K562 (cell line): ENCODE measurements around the gene LY6G6C. TPM values are rescaled to one million over a fixed set of nuclear protein-coding genes. Genes with fewer than 3 reads are reported as not detected.

Experiments used
- CCNT2 ChIP-seq: IDR thresholded peaks from 2 replicates; pipeline ENCODE4 v1.6.1; 2011; ENCODE audit warnings: borderline replicate concordance, low read depth, mild to moderate bottlenecking, moderate library complexity, mixed read lengths, low read length; ENCODE audit not compliant: insufficient read length; ENCODE audit errors: extremely low read depth
- FOXA1 ChIP-seq: fragments of 450-650 bp; IDR thresholded peaks from 2 replicates; pipeline ENCODE4 v1.6.1; 2016; ENCODE audit warnings: mild to moderate bottlenecking, borderline replicate concordance
- HDAC1 ChIP-seq, 2 experiments: fragments of 450-650 bp; IDR thresholded peaks; 2 replicates each; pipeline ENCODE4 v1.6.1; 2016 to 2017; ENCODE audit warnings: inconsistent platforms in 1 of 2, mild to moderate bottlenecking in 1 of 2, moderate library complexity in 1 of 2
- KDM5B ChIP-seq: fragments of 200-600 bp; sonication (generic); IDR thresholded peaks from 2 replicates; pipeline ENCODE4 v1.6.1; 2012; ENCODE audit warnings: low read depth, mild to moderate bottlenecking, moderate library complexity, low read length, control low read depth, inconsistent platforms; ENCODE audit not compliant: insufficient replicate concordance
- MAFG ChIP-seq: fragments of 450-650 bp; conservative IDR thresholded peaks from 2 replicates; pipeline ENCODE4 v1.6.1; 2016; ENCODE audit warnings: missing genetic modification characterization, missing compliant biosample characterization
- POU5F1 ChIP-seq: fragments of 150-350 bp; IDR thresholded peaks from 2 replicates; pipeline ENCODE4 v1.6.1; 2014; ENCODE audit warnings: borderline replicate concordance, low read length, low read depth, mild to moderate bottlenecking; ENCODE audit not compliant: partially characterized antibody
- SMAD1 ChIP-seq: fragments of 150-350 bp; IDR thresholded peaks from 2 replicates; pipeline ENCODE4 v1.6.1; 2014; ENCODE audit warnings: low read length, low read depth; ENCODE audit not compliant: partially characterized antibody
- SMARCA5 ChIP-seq: fragments of 450-650 bp; IDR thresholded peaks from 2 replicates; pipeline ENCODE4 v1.6.1; 2016
- SNIP1 ChIP-seq: fragments of 450-650 bp; IDR thresholded peaks from 2 replicates; pipeline ENCODE4 v1.7.1; 2017; ENCODE audit warnings: low read depth, mild to moderate bottlenecking
- ZNF133 ChIP-seq: fragments of 250-450 bp; sonication (Bioruptor Pico); IDR thresholded peaks from 2 replicates; pipeline ENCODE4 v1.4.0; 2020; ENCODE audit warnings: mild to moderate bottlenecking
- ZNF507 ChIP-seq: conservative IDR thresholded peaks from 2 replicates; pipeline ENCODE4 v1.6.1; 2017; ENCODE audit warnings: missing genetic modification characterization, missing compliant biosample characterization
- ZSCAN32 ChIP-seq: fragments of 450-650 bp; formaldehyde crosslinking; IDR thresholded peaks from 2 replicates; pipeline ENCODE4 v1.4.0; 2020; ENCODE audit warnings: mild to moderate bottlenecking, moderate library complexity
- polyA plus RNA-seq, 8 experiments: library from polyadenylated mRNA; depleted of rRNA in 4 of 8; stranded (reverse) in 5 of 8; unstranded in 3 of 8; fragments of >200 nt; fragmentation: Nextera tagmentation in 2 of 8; fragmentation: Illumina TruSeq in 1 of 8; extraction: Ambion mirVana in 2 of 8; extraction: Trizol in 1 of 8; gene quantifications; 2 replicates each; pipeline versions ENCODE4 v1.2.1 to v1.2.3, GENCODE V29; 2011 to 2014; ENCODE audit warnings: inconsistent platforms in 1 of 8, missing spikeins in 1 of 8
- total RNA-seq, 7 experiments: library from RNA; depleted of rRNA in 6 of 7; stranded (reverse); fragments of >200 nt in 6 of 7; fragmentation: Illumina TruSeq in 2 of 7; extraction: Trizol in 2 of 7; gene quantifications; 2 replicates each; pipeline versions ENCODE4 v1.2.1 to v1.2.3, GENCODE V29; 2011 to 2021; ENCODE audit warnings: low replicate concordance in 1 of 7
- TF ChIP-seq, protein P1 (sequence below): fragments of 450-650 bp; conservative IDR thresholded peaks from 2 replicates; pipeline ENCODE4 v1.6.1; 2016; ENCODE audit warnings: missing genetic modification characterization, low read depth, mild to moderate bottlenecking, missing compliant biosample characterization, moderate library complexity
- TF ChIP-seq, protein P2 (sequence below): sonication (generic); formaldehyde crosslinking; IDR thresholded peaks from 2 replicates; pipeline ENCODE4 v1.9.0; 2022; ENCODE audit warnings: mild to moderate bottlenecking, missing genetic modification reagents
- TF ChIP-seq, protein P3 (sequence below): fragments of 450-650 bp; formaldehyde crosslinking; conservative IDR thresholded peaks from 2 replicates; pipeline ENCODE4 v1.4.0; 2022; ENCODE audit warnings: mild to moderate bottlenecking, missing genetic modification characterization
- TF ChIP-seq, protein P4 (sequence below): sonication (generic); formaldehyde crosslinking; IDR thresholded peaks from 2 replicates; pipeline ENCODE4 v1.8.0; 2023; ENCODE audit warnings: mild to moderate bottlenecking, missing genetic modification reagents
- TF ChIP-seq, protein P5 (sequence below), 3 experiments: fragments of 200-800 bp in 1 of 3; sonication (Bioruptor generic) in 1 of 3; sonication (generic) in 1 of 3; formaldehyde crosslinking in 1 of 3; IDR thresholded peaks; 2 replicates each; pipeline versions ENCODE4 v1.6.1 to v1.8.0; 2016 to 2022; ENCODE audit warnings: mild to moderate bottlenecking in 2 of 3, missing compliant biosample characterization in 2 of 3, missing genetic modification characterization in 2 of 3, missing genetic modification reagents in 1 of 3

LY6G6C gene
- total and polyA plus RNA-seq, 9 of the 15 experiments (the other 6 are each of a cell fraction or from before 2014, with no cell fraction given): 0.06 to 0.20 TPM; not detected in 7

DNA sequence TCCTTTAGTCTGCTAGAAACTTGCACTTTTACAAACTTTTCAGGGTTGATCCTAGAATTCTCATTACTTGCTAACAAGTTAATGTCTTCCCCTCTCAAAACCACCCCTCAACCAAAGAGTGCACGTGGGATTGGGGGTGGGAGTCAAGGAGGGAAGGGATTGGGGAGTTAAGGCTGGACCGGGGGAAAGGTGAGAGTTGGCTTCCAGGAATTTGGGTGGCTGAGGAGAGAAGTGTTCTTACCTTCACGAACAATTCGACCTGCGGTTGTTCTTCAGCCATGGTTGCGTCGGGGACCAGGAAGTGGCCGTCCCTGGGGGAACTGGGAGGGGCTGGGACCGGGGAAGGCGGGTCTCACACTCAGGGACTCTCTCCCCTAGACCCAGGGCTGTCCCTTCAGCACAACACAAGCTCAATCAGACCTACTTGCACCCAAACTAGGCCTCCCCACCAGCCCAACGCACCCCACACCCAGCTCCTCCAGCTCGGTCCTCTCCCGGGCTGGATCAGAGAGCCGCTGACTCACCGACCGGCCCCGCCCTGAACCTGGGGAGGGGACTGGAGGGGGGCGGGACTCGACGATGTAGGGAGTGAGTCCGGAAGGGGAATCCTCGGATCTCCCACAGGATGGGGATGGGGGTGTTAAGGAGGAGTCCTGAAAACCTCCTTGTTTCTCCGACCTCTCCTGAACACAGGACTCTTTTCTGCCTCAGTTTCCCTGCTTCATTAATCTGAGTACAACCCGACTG, 14.6 kb upstream of the LY6G6C start, which contains the start of gene CLIC1 (continued):
- TF ChIP-seq, protein P1, sequence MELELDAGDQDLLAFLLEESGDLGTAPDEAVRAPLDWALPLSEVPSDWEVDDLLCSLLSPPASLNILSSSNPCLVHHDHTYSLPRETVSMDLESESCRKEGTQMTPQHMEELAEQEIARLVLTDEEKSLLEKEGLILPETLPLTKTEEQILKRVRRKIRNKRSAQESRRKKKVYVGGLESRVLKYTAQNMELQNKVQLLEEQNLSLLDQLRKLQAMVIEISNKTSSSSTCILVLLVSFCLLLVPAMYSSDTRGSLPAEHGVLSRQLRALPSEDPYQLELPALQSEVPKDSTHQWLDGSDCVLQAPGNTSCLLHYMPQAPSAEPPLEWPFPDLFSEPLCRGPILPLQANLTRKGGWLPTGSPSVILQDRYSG (tag): peak; percentile 43; the same call in 1 of the 2 replicates
- TF ChIP-seq POU5F1: no peak
- no peak for TF ChIP-seq ZNF133
- no peak for TF ChIP-seq SMARCA5
- TF ChIP-seq, protein P2, sequence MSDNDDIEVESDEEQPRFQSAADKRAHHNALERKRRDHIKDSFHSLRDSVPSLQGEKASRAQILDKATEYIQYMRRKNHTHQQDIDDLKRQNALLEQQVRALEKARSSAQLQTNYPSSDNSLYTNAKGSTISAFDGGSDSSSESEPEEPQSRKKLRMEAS (CRISPR knock-in tag): peak; percentile 8; the same call in 1 of the 2 replicates
- TF ChIP-seq ZSCAN32 (CRISPR knock-in tag): no peak; the same call in 1 of the 2 replicates
- TF ChIP-seq, protein P3, sequence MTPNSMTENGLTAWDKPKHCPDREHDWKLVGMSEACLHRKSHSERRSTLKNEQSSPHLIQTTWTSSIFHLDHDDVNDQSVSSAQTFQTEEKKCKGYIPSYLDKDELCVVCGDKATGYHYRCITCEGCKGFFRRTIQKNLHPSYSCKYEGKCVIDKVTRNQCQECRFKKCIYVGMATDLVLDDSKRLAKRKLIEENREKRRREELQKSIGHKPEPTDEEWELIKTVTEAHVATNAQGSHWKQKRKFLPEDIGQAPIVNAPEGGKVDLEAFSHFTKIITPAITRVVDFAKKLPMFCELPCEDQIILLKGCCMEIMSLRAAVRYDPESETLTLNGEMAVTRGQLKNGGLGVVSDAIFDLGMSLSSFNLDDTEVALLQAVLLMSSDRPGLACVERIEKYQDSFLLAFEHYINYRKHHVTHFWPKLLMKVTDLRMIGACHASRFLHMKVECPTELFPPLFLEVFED (CRISPR knock-in tag): peak; percentile 91
- TF ChIP-seq SNIP1: no peak
- TF ChIP-seq HDAC1 (IDR thresholded peaks at IDR 0.05): peak in 1 of 2 experiments; percentile 82; a peak in 2 of 4 replicates
- TF ChIP-seq, protein P4, sequence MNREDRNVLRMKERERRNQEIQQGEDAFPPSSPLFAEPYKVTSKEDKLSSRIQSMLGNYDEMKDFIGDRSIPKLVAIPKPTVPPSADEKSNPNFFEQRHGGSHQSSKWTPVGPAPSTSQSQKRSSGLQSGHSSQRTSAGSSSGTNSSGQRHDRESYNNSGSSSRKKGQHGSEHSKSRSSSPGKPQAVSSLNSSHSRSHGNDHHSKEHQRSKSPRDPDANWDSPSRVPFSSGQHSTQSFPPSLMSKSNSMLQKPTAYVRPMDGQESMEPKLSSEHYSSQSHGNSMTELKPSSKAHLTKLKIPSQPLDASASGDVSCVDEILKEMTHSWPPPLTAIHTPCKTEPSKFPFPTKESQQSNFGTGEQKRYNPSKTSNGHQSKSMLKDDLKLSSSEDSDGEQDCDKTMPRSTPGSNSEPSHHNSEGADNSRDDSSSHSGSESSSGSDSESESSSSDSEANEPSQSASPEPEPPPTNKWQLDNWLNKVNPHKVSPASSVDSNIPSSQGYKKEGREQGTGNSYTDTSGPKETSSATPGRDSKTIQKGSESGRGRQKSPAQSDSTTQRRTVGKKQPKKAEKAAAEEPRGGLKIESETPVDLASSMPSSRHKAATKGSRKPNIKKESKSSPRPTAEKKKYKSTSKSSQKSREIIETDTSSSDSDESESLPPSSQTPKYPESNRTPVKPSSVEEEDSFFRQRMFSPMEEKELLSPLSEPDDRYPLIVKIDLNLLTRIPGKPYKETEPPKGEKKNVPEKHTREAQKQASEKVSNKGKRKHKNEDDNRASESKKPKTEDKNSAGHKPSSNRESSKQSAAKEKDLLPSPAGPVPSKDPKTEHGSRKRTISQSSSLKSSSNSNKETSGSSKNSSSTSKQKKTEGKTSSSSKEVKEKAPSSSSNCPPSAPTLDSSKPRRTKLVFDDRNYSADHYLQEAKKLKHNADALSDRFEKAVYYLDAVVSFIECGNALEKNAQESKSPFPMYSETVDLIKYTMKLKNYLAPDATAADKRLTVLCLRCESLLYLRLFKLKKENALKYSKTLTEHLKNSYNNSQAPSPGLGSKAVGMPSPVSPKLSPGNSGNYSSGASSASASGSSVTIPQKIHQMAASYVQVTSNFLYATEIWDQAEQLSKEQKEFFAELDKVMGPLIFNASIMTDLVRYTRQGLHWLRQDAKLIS (CRISPR knock-in tag): no peak
- no peak for TF ChIP-seq CCNT2
- TF ChIP-seq, protein P5, sequence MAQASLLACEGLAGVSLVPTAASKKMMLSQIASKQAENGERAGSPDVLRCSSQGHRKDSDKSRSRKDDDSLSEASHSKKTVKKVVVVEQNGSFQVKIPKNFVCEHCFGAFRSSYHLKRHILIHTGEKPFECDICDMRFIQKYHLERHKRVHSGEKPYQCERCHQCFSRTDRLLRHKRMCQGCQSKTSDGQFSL (CRISPR knock-in tag; IDR thresholded peaks at IDR 0.05): no peak
- TF ChIP-seq, protein P5 (tag; IDR thresholded peaks at IDR 0.05): peak in 1 of 2 experiments; percentile 76; a peak in 2 of 4 replicates
- no peak for TF ChIP-seq FOXA1
- peak; percentile 78 for TF ChIP-seq MAFG
- TF ChIP-seq ZNF507 (tag): no peak
- peak; percentile 88 for TF ChIP-seq KDM5B
- TF ChIP-seq SMAD1: peak; percentile 95
